Stimulated activated CD8-positive, alpha-beta memory T cell treated with anti-CD3 and anti-CD28 coated beads, Interleukin-4, amount 100 ng/mL, for 48 hours (primary cell): ENCODE results near the gene CHD5.

ENCODE experiments used
- DNase-seq: peaks from one replicate; pipeline ENCODE4 v3.0.0-alpha.2; 2020

Gene CHD5

DNA sequence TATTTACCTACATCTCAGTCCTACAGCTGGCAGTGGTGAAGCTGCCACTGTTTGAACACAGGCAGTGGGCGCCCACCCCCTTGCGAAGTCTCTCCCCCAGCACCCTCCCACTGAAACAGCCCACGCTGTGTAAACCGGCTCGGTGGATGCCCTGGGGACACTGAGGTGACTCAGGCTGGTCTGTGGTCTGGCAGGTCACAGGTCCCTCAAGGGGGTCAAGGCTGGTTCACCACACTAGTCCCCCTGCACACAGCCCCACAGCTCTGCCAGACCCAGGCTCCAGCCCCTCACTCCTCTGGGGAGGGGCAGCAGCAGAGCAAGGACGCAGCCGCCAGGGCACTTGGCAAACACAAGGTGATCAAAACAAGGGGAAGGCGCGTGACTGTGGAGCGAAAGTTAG, 7.6 kb downstream of the CHD5 start:
- DNase-seq = no peak

DNA sequence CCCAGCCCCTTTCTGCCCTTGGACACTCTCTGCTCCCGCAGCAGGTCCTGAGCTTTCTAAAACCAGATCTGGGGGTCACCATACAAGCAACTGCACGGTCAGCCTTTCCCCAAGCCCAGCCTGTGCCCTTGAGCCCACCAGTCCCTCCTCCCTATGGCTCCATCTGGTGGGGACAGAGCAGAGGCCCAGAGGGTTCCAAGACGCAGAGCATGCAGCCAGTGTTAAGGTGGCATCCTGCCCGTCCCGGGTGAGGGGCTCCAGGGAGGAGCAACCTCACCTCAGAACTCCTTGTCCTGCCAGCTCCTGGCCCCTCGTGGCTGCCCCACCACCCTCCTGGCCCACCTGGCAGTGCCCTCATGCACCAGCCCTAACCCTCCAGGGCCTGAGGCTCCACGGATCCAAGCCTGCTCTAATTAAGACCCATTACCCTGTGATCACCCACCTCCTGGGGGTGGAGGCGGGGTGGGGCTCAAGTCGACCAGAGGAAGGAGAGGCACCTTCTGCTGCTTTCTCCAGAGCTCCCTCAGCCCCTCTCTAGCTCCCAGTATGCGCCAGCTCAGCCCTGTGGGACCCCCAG, 8.5 kb downstream of the CHD5 start:
- no peak for DNase-seq

DNA sequence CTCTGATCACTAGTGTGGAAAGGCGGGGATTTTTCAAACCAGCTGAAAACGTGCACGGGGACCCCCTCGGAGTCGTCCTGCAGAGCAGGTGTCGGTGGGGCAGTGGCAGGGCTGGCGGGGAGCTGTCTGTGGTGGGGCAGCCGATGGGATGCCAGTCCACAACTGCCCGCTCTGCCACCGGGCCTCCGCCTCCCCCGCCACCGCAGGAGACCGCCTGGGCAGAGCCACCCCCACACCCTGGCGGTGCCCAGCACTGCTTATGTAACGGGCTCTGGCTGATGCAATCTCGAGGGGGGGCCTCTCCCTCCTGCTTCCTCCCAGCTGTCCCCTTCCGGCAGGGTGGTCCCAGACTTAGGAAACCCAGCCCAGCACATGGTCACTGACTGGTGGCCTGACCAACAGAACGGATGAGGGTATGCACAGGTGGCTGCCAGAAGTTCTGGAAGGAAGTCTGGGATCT, 9.3 kb downstream of the CHD5 start:
- DNase-seq = no peak

DNA sequence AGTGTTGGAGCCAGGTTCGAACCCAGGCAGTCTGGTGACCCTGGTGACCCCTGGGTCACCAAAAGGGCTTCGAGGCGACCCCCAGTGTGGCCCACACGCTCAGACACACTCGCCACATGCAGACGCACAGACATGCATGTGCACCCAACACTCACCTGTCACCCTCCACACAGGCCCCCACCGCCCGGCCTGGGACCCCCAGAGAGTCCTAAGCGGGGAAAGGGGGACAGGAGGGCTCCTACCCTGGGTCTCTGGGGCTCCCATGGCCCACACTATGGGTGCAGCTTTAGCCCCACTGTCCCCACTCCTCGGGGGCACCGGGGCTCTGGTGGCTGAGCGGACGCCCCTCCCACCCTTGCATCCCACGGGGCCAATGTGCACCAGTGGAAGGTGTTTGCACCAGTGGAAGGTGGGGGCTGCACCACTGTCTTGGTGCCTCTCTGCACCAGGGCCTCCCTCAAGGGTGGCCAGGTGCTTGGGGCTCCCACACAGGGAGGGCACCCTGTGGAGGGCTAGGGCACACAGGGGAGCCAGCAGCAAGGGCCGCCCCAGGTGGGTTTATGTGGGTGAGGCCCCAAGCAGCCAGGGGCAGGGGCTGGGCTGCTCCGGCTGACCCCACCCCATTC, 9.9 kb downstream of the CHD5 start:
- no peak for DNase-seq

DNA sequence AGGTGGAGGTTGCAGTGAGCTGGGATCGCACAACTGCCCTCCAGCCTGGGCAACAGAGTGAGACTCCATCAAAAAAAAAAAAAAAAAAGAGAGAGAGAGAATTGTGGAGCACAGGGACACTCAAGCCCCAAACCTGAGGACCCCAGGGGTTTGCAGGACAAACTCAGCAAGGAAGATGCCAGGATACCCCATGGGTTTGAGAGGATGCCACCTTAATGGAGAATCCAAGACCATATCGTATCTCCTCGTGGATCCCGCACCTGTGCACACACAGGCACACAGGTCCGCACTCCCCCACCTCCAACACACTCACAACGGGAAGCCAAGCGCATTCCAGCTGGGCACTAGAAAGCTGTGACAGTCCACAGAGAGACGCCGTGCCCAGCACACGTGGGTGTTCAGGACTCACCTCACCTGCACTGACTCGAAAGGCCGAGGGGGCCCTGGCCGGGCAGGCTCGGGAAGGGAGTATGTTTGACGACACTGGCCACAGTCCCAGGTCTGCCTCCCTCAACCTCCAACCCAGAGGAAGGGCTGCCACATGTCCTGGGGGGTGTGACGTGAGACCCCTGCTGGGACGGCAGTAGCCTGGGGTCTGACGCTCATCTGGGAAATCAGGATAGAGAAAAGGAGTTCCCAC, 11.1 kb downstream of the CHD5 start:
- DNase-seq = no peak

DNA sequence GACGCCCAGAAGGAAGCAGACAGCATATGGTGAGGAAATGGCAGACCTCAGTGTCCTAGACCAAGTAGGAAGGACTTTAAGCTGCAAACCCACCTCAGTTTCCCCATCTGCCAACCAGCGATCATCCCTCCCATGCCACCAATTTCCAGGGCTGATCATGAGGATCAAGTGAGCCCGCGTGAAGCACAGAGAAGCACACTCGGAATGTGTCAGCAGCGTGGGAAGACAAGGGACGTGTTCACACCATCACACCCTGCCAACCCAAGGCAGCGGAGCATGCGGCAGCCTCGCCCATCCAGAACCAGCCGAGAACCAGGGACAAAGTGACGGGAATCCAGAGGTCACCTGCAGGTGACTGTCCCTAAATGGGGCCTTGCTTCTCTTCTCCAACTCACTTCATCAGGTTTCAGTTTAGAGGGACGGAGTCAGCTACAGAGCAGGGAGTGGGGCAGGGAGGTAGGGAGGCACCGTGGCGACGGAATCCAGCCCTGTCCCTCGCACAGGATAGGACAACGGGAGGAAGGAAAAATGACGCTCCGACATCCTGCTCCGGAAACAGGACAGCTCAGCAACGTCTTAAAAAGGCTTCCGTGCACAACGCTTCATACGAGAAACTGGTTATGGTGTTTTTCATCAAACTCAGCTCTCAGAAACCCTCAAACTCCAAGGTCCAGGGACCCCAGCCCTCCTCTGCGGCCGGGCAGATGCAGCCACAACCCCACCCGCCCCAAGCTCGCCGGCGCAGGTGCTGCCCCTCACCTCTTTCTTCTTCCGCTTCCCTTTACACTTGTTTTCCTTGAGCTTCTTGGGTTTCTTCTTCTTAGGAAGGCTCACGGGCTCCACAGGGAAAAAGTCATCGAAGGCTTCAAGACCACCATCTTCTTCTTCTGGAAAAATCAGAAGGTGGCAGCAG, 12.5 kb downstream of the CHD5 start:
- no peak for DNase-seq

DNA sequence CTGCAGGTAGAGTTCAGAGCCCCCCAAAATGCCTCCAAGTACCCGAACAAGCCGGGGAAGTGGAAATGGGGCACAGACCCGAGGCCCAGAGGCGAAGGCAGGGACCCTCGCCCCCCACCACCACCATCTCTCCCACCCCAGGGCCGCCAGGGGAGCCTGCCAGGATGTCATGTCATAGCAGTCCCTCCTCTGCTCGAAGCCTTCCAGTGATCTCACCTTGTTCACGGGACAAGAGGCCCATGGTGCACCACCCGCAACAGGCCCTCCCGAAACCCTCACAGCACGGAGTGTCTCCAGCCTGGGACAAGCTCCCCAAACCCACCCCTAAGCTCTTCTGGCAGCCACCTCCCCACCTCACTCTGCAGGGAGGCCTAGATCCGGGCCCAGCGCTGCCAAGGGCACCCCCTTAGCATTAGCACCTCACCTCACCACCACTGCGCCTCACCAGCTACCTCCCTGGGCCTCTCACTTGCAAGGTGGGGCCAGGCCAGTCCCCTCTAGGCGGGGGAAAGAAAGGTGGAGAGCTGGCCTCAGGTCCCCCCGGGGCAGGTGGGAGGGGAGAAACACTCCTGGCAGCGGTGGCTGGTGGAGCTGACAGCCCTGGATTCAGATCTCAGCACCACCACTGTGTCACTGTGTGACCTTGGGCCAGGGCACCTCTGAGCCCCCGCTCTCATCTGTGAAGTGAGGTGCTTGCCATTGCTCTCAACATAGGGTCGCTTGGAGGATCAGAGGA, 13.3 kb downstream of the CHD5 start:
- no peak for DNase-seq

DNA sequence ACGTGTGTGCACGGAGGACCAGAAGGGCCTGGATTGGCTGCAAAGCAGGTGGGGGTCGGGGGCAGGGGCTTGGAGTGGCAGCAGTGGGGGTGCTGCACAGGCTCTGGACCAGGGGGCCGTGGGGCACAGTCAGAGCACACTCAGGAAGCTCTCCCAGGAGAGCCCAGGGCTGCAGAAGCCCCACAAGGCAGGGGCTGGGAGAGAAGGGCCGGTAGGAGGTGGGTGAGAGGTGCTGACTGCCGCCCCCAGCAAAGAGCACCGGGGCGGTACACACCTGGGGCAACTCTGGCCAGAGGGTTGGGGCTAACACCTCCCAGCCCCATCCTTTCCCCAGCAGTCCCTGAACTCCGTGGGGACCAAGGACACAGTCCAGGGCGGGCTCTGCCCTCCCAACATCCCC, 13.9 kb downstream of the CHD5 start:
- DNase-seq = no peak

DNA sequence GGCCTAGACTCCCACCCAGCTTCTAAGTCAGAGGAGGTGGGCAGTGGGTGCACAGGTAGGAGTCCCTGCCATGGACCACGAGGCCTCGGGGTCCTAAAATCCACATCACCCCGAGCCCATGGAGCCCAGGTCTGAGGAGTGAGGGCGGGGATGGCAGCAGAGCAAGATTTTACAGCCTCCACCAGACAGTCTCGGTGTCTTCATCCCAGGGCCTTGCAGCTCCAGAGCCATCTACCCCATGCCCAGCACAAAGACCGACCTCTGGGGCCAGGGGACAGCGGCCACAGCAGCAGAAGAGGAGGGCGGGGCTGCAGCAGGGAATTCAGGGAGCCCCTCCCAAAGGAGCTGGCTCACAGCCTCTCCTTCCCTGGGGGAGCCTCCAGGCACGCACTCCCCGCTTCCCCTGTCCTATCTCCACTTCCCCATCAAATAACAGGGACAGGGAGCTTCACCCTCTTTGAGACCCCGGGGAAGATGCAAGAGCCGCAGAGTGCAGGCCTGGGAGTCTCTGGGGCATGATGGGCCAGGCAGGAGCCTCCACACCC, 14.6 kb downstream of the CHD5 start:
- no peak for DNase-seq

DNA sequence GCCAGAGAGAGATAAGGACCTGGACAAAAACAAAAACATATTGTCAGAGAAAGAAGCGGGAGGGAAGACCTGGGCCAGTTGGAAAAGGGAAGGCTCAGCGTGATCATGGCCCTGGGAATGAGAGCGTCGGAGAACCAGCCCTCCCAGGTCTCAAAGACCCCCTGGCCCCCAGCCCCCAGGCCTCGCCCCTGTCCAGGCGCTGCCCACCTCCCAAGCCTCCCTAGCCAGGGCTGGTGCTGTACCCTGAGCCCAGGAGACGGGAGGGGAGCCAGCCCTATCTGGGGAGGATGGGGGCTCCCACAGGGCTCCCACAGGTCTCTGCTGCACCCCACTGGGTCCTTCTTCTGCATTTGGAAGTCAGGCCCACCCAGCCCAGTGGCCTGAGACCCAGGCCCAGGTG, 15.1 kb downstream of the CHD5 start:
- no peak for DNase-seq

DNA sequence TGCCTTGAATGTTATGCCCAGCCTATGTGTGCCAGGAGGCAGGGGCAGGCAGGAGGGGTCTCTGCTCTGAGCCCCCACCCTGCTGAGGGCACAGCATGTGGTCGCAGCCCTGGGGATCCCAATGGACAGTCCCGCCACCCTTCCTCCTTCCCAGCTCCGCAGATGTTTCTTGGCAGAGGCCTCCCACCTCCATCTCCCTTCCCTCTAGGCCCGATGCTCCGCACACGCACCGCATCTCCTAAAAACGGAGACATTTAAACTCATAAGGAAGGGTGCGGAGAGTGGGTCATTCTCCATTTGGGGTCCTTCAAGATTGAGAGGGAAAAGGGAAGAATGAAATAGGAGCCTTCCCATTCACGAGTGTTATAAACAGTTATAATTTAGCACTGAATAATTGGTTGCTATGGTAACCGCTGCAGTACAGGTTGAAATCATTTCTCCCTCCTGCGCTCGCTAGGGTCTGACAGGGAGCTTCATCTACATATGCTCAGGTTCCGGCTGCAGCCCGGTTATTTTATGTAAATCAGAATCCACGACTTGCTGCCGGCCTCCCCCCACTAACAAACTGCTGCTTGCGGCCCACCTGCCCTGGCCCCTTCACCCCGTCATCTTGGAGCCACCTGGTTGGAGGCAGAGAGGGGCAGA, 16.0 kb downstream of the CHD5 start:
- DNase-seq = no peak

DNA sequence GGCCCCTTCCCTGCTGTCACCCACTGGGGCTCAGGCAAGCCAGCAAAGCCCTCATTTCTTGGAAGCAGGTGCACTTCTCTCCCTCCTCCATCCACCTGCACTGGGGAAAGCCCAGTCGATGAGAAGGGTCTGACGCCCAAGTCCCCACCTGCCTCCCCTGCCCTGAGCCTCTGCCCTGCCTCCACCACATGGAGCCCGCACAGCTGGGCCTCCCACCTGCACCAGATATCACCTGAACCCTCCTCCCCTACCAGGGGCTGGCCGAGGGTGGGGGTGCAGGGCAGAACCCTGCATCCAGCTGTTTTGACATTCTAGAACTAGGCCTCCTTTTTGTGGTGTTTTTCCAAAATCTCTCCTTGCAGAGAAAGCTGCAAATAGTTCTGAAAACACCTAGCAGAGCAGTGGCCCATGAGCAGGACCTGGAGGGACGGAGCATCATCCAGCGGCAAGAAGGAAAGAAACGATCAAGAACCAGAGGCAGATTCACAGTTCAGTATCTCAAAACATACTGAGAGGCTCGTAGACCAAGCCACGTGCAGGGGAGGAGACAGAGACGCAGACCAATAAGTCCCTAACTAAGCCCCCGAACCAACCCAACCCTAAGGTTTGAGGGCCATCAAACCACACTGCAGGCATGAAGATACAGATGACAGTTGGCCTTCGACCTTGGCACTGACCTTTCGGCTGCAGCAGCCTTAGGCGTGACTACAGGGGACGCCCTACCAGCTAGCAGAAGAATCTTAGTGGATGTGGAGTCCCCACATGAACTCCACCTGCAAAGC, 16.7 kb downstream of the CHD5 start:
- no peak for DNase-seq

DNA sequence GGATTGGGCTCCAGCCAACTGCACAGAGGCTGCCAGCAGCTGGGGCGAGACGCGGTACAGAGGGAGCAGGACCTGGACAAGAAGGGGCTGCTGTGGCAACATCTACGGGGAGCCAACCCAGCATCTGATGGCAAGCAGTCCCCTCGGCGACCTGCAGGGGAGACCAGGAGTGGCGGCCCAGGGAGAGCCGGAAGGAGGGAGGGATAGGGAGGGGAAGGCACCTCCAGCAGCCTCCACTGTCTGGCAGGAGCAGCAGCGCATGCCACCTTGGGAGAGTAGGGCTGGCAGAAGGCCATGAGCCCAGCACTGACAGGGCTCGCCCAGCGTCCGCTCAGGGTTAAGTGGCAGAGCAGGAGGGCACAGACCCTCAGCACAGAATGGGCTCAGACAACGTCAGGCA, 17.3 kb downstream of the CHD5 start:
- no peak for DNase-seq

DNA sequence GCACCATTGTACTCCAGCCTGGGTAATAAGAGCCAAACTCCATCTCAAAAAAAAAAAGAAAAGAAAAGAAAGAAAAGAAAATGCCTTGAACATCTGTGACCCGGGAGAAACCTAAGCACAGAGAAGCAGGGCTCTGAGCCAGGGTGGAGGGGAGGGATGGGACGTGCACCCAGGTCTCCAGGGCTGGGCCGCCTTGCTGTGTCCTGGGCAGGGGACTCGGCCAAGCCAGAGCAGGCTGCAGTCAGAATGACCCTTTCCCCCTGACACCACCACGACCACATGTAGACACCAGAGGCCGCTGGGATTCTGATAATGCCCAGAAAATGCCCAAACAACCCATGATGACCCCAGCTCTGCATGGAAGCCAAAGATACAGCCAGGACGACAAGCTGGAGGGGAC, 17.8 kb downstream of the CHD5 start:
- DNase-seq = no peak

DNA sequence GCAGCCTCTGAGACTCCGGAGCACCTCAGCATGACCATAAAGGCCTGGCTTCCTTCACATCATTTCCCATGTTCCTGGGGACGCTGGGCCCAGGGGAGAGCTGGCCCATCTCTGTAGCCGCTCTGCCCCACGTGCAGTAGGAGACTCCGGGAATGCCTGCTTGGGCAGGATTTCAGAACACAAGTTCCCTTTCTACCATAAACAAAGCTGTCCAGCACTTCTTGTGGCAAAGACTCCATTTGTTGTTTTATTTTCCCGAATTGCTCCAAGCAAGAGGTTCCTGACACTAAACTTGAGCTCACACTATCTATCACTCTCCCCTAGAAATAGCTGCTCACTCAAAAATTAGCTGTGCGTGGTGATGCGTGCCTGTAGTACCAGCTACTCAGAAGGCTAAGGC, 21.9 kb downstream of the CHD5 start:
- DNase-seq = no peak

DNA sequence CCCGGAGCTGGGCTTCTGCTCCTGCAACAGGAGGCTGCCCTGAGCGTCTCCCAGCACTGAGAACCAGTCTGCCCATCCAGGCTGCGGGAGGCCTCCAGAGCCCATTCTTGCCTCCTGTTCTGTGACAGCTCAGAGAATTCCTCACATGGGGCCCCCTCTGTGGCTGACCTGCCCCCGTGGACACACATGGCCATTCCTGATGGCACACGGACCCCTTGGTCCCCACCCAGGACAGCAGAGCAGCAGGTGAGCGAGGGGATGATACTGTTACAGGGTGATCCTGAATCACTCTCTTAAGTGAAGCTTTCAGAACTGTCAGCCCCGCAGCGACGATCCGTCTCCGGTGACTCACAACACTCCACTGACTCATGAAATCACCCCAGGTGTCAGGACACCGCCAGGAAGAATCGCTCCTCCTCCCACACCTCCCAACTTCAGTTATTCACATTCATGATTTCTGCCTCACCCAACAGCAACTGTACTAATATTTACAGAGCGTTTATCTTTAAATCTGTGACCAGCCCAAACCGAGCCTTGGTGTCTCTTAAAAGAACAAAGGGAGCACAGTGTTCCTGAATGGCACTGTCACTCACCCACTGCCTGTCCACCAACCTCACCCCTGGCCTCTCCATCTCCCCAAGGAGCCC, 22.5 kb downstream of the CHD5 start:
- DNase-seq = peak; percentile 71

DNA sequence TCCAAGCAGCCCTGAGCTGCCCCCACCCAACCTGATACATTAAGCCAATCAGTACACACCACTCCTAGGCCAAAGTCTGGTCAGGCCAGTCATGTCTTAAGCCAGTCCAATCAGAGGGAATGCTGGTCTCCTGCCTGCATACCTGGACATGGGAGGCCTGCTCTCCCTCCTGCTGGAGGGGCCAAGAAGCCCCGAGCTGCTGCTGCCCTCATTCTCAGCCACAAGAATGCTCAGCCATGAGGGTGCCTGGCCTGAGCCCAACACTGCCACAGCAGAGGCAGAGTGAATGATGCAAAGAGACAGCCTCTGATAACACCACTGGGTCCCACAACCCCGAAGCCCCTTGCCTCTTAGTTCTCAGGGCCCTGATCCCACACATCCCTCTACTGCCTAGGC, 23.0 kb downstream of the CHD5 start:
- no peak for DNase-seq

DNA sequence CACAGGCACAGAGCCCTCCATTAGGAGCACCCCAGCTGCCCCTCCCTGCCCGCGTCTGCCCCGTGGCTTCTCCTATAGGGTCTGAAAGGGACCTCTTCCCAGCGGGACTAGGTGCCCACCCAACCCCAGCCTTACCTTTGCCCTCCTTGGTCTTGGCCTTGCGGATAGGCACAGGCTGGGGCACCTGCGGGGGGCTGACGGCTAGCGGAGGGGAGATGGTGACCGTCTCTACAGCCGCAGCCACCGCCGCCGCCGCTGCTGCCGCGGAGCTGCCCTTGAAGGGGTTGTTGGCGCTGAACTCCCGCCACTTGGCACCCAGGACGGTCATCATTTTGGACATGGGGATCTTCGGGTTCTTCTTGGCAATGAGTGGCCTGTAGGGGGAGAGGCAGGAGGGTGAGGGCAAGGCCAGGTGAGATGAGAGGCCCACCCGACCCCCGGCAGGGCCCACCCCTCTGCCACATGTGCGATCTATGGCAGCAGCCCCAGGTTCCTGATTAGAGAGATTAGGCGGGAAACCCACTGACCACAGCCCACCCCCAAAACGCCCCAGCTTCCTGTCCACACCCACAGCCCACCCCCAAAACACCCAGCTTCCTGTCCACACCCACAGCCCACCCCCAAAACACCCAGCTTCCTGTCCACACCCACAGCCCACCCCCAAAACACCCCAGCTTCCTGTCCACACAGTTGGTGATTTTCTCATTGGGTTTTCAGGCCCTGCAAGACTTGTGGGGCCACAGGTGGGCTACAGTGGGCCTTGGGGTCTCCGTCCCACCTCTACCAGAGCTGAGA, 25.4 kb downstream of the CHD5 start:
- DNase-seq = no peak

DNA sequence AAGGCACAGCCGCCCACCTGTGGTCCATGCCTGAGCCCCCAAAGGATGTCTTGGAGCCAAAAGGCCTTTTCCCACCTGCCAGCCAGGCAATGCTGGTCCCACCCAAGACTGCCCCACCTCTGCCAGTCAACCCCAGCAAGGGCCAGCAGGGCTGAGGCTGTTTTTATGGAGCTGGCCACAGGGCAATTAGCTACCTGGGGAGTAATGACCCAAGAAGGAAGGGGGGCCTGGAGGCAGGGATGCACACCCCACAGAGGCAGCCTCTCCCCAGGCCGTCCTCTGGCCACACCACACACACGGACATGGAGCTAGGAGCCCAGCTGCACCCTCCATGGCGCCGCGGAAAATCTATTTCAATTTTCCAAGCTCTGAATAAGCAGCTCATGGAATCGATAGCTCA, 27.2 kb downstream of the CHD5 start:
- no peak for DNase-seq

DNA sequence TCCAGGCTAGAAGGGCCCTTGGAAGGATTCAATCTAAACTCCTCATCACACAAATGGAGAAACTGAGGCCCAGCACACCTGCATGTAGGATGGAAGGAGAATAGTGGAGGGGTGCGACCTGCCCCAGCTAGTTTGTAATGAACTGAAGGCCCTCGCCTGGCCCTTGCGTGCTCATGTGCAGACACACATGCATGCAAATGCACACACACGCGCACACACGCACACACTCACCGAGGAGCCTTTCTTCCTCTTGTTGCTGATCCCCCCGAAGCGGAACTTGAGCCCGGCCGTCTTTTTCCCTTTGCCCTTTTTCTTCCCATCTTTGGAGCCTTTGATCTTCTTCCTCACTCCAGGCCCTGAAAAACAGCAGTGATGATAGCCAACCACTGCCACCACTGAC, 27.9 kb downstream of the CHD5 start:
- DNase-seq = no peak
